OCI-LY7 (cell line): ENCODE measurements around the gene BACH2. TPM values are rescaled to one million over a fixed set of nuclear protein-coding genes. Genes with fewer than 3 reads are reported as not detected.

ENCODE experiments used
- BruUV-seq: library from RNA; stranded (reverse); fragments of 400-500 nt; replicated peaks from 2 replicates; lab custom pipeline; 2021; lab: Mats Ljungman, UMichigan
- CTCF ChIA-PET: fragments of 300-600 bp; sonication (Branson Sonifier 250); formaldehyde crosslinking; loops from one replicate; lab custom pipeline; 2022; ENCODE audit warnings: antibody characterized with exemption; ENCODE audit not compliant: unreplicated experiment; lab: Charles Lee
- POLR2A ChIA-PET: fragments of 300-600 bp; sonication (Branson Sonifier 250); formaldehyde crosslinking; loops from one replicate; lab custom pipeline; 2022; ENCODE audit warnings: antibody characterized with exemption; lab: Charles Lee
- DNase-seq: peaks from one replicate; pipeline ENCODE4 v3.0.0-alpha.2; 2015; ENCODE audit warnings: low spot score
- H2AFZ ChIP-seq: fragments of 200-600 bp; sonication (generic), shearing (Covaris generic); 2 replicates; pipeline ENCODE4 v1.6.1; 2014; ENCODE audit warnings: mild to moderate bottlenecking, antibody characterized with exemption, low read length, moderate library complexity
- H3K27ac ChIP-seq: fragments of 200-600 bp; sonication (generic); 2 replicates; pipeline ENCODE4 v1.5.1; 2014; ENCODE audit warnings: mixed run types, low read depth, mild to moderate bottlenecking, moderate library complexity, low read length, inconsistent platforms; ENCODE audit not compliant: poor library complexity, severe bottlenecking
- H3K36me3 ChIP-seq: fragments of 200-600 bp; sonication (generic); 2 replicates; pipeline ENCODE4 v1.6.1; 2014; ENCODE audit warnings: mild to moderate bottlenecking, antibody characterized with exemption, low read length, moderate library complexity, mixed read lengths; ENCODE audit not compliant: insufficient read depth
- H3K4me1 ChIP-seq: fragments of 200-600 bp; sonication (generic); 2 replicates; pipeline ENCODE4 v1.5.1; 2014; ENCODE audit warnings: mild to moderate bottlenecking, low read length; ENCODE audit not compliant: insufficient read depth, poor library complexity, severe bottlenecking
- H3K4me2 ChIP-seq: fragments of 200-600 bp; sonication (generic); 2 replicates; pipeline ENCODE4 v1.6.1; 2014; ENCODE audit warnings: mild to moderate bottlenecking, low read length
- H3K4me3 ChIP-seq: fragments of 200-600 bp; sonication (generic); 2 replicates; pipeline ENCODE4 v1.5.1; 2014; ENCODE audit warnings: mild to moderate bottlenecking, low read depth, low read length; ENCODE audit not compliant: poor library complexity, severe bottlenecking
- H3K79me2 ChIP-seq: fragments of 200-600 bp; sonication (generic); 2 replicates; pipeline ENCODE4 v1.6.1; 2016; ENCODE audit warnings: low read depth, mild to moderate bottlenecking, low read length, moderate library complexity, mixed read lengths; ENCODE audit not compliant: insufficient read depth
- H3K9me2 ChIP-seq: fragments of 200-600 bp; sonication (generic); 2 replicates; pipeline ENCODE4 v1.6.1; 2016; ENCODE audit warnings: mild to moderate bottlenecking, low read length, mixed read lengths; ENCODE audit not compliant: insufficient read depth
- H3K9me3 ChIP-seq: fragments of 200-600 bp; sonication (generic); 2 replicates; pipeline ENCODE4 v1.6.1; 2014; ENCODE audit warnings: mild to moderate bottlenecking, mixed run types, low read length, mixed read lengths
- H4K20me1 ChIP-seq: fragments of 200-600 bp; sonication (generic); 2 replicates; pipeline ENCODE4 v1.6.1; 2014; ENCODE audit warnings: mild to moderate bottlenecking, antibody characterized with exemption, low read length, moderate library complexity, mixed read lengths; ENCODE audit not compliant: insufficient read depth
- CTCF ChIP-seq: fragments of 200-600 bp; sonication (generic); conservative IDR thresholded peaks from 2 replicates; pipeline ENCODE4 v1.5.1; 2014; ENCODE audit warnings: mild to moderate bottlenecking, antibody characterized with exemption, low read length, moderate library complexity, mixed read lengths
- EZH2phosphoT487 ChIP-seq: fragments of 200-600 bp; sonication (generic); IDR thresholded peaks from 2 replicates; pipeline ENCODE4 v1.6.1; 2018; ENCODE audit warnings: low read depth, borderline replicate concordance, mild to moderate bottlenecking, mixed run types, antibody characterized with exemption, low read length, moderate library complexity, mixed read lengths
- intact Hi-C: fragments of 100-400 bp; cut with micrococcal nuclease; formaldehyde crosslinking; loops from one replicate; pipeline ENCODE4 v1.10.0; 2022; ENCODE audit not compliant: unreplicated experiment
- total RNA-seq, 2 experiments: library from RNA; depleted of rRNA in 1 of 2; stranded (reverse); fragments of >200 nt in 1 of 2; shearing (Covaris generic) in 1 of 2; gene quantifications; 2 replicates each; pipeline ENCODE4 v1.2.3, GENCODE V29; 2014 to 2022

Gene BACH2
- total RNA-seq, 2 experiments from 2014 or later, result 92.0 to 163 TPM

DNA sequence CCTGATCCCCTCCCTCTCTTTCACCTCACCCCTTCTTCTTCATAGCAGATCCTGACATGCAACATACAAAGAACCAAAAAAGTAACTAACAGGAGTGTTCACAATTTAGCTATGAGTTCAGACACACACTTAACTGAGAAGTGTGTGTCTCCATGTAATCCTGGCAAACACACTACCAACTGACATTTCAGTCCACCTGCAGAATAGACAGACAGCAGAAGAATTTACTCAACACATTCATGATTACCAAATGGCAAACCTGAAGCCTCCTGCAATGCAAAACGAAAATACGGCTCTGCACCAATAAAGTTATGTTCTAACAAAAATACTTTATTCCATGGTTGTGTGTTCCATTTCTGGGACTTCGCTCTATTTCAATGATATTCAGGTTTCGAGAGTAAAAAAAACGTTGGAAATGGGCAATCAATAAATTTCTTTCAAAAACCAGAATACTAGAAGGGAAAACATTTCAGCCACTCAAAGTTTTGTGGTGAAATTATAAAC, 2.6 kb downstream of the BACH2 start:
- ChIA-PET CTCF (interaction anchor here (0.8 to 1.4 kb wide), 3 partner anchors 99 to 185 kb away, joined by 3 to 6 read pairs (median 4); no protein-coding TSS in a partner anchor), POLR2A (interaction anchor here (0.5 to 7.0 kb wide), 13 partner anchors 9 to 424 kb away, joined by 3 to 71 read pairs (median 5); no protein-coding TSS in a partner anchor)
- H3K4me3 ChIP-seq, result peak overlapping the region; percentile 92
- H3K4me1 ChIP-seq, result peaks cover 70% of the 10 kb centered on the region
- H3K36me3 ChIP-seq, result peaks cover 67% of the 10 kb centered on the region
- H3K79me2 ChIP-seq, result peaks cover 70% of the 10 kb centered on the region
- TF ChIP-seq EZH2phosphoT487, result no peak
- no peak for TF ChIP-seq CTCF
- H3K27ac ChIP-seq, result peak overlapping the region; percentile 81
- H2AFZ ChIP-seq, result no peak overlapping the region
- intact Hi-C loops, result loop anchor here (1.0 to 10.0 kb wide), 4 partner anchors 8 to 659 kb away; partner anchors contain the start of gene LYRM2
- H3K4me2 ChIP-seq, result peak overlapping the region; percentile 97
- BruUV-seq, result TSS peak; percentile 33
- DNase-seq, result no peak
- H3K9me2 ChIP-seq, result no peaks in the 10 kb centered on the region
- no peaks in the 10 kb centered on the region for H3K9me3 ChIP-seq
- no peaks in the 10 kb centered on the region for H4K20me1 ChIP-seq

- TF ChIP-seq EZH2phosphoT487, result no peak
- no peak for TF ChIP-seq CTCF
- Histone ChIP-seq H4K20me1 (no peaks in the 10 kb centered on the region), H3K4me3 (peak overlapping the region; percentile 92), H3K36me3 (peaks cover 67% of the 10 kb centered on the region), H3K9me3 (no peaks in the 10 kb centered on the region), H3K4me1 (peaks cover 70% of the 10 kb centered on the region), H3K27ac (peak overlapping the region; percentile 81), H2AFZ (no peak overlapping the region), H3K9me2 (no peaks in the 10 kb centered on the region), H3K79me2 (peaks cover 76% of the 10 kb centered on the region), H3K4me2 (peak overlapping the region; percentile 97)
- intact Hi-C loops, result loop anchor here (10.0 kb wide), 1 partner anchor 659 kb away; the partner anchor contains the start of gene LYRM2
- ChIA-PET CTCF (interaction anchor here (0.8 to 1.4 kb wide), 4 partner anchors 9 to 186 kb away, joined by 3 to 6 read pairs (median 4); no protein-coding TSS in a partner anchor), POLR2A (interaction anchor here (0.5 to 7.0 kb wide), 16 partner anchors 9 to 424 kb away, joined by 3 to 71 read pairs (median 5); no protein-coding TSS in a partner anchor)
- BruUV-seq, result no TSS peak
- no peak for DNase-seq
Observed at GRCh38 chr6:90293319-90293953, 3.2 kb downstream of the BACH2 start.
